Activated CD8-positive, alpha-beta memory T cell treated with anti-CD3 and anti-CD28 coated beads for 1 hour (primary cell): ENCODE results near the gene CRNN.

ENCODE experiments used
- DNase-seq, 2 donors: peaks; one replicate each; pipeline ENCODE4 v3.0.0-alpha.2; 2020; ENCODE audit warnings: low read depth in 1 of 2; ENCODE audit errors: extremely low read depth in 1 of 2

CRNN gene

GRCh38 chr1:152413909-152414308 lies at the start of gene CRNN:
CRNN (minus strand) TSS chr1:152414263; CDS start chr1:152412233, 2,030 bp downstream.
- DNase-seq, result no peak

DNA sequence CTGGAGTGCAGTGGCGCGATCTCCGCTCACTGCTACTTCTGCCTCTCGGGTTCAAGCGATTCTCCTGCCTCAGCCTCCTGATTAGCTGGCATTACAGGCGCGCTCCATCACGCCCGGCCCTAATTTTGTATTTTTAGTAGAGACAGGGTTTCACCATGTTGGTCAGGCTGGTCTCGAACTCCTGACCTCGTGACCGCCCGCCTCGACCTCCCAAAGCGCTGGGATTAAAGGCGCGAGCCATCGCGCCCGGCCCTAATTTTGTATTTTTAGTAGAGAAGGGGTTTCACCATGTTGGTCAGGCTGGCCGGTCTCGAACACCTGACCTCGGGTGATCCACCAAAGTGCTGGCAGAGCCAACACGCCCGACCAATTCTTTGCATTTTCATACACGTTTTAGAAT lies 48.6 kb upstream of the CRNN start:
- DNase-seq, result no peak

DNA sequence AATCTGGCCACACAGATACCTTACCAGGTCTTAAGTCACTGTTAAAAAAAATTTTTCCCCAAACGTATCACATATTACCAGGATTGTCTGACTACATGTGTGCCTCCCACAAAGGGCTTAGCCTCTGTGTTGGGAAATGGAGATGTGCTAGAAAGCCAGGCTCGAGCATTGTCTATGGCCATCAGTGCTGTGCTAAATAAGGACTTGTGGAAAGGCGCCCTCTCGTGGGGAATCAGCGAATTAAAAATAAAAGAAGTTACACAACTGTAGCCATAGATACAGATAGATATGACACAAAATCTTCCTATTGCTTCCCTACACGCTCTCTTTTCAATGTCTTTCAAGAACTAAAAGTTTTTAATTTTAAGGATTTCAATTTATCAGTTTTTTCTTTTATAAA lies 47.5 kb upstream of the CRNN start:
- peak in 1 of 2 donors; percentile 43 for DNase-seq

- no peak for DNase-seq
These were observed 46.5 kb upstream of the CRNN start for GRCh38 chr1:152460529-152460899.

- DNase-seq, result peak; percentile 43 to 67
These were observed 45.8 kb upstream of the CRNN start for GRCh38 chr1:152459596-152460528.

GRCh38 chr1:152458384-152459185 lies 44.5 kb upstream of the CRNN start:
- DNase-seq, result peak; percentile 54

GRCh38 chr1:152457561-152457960 lies 43.5 kb upstream of the CRNN start:
- no peak for DNase-seq

GRCh38 chr1:152457071-152457470 lies 43.0 kb upstream of the CRNN start:
- no peak for DNase-seq

DNA sequence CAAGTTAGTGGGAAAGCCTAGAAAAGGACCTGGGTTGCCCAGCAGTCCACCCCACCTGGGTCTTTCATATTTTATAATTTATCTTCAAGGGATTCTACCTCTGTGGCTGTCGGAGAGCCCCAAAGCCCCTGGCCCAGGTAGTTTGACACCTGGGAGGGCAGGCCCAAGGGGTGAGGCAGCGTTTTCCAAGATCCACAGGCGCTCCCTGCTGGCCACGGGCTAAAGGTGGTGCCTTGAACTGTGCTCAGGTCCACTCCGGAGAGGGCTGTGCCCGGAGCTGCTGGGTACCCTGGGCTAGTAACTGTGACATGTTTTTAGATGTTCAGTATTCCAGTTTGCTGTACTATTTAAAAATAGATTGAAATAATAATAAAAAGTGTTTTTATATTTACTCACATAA lies 37.2 kb upstream of the CRNN start:
- no peak for DNase-seq

- DNase-seq, result no peak
These were observed 35.6 kb upstream of the CRNN start for GRCh38 chr1:152449661-152450060.

GRCh38 chr1:152448496-152448895 lies 34.4 kb upstream of the CRNN start:
- DNase-seq, result no peak

- DNase-seq, result no peak
These were observed 34.0 kb upstream of the CRNN start for GRCh38 chr1:152448095-152448494.

DNA sequence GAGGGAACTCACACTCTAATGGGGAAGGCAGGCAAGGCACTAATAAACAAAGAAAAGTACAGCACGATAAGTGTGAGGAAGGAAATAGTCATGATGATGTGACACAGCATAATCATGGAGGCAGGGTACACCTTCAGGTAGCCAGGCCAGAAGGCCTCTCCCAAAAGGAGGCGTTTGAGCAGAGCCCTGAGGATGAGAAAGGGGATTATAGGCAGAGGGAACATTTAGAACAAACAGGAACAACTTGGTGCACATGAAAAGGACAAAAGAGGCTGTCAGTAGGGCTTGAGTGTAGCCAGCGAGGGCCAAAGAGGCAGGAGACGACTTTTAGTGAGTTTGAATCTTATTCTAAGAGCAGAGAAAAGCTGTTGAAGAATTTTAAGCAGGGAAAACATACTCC lies 33.4 kb upstream of the CRNN start:
- DNase-seq, result no peak

DNA sequence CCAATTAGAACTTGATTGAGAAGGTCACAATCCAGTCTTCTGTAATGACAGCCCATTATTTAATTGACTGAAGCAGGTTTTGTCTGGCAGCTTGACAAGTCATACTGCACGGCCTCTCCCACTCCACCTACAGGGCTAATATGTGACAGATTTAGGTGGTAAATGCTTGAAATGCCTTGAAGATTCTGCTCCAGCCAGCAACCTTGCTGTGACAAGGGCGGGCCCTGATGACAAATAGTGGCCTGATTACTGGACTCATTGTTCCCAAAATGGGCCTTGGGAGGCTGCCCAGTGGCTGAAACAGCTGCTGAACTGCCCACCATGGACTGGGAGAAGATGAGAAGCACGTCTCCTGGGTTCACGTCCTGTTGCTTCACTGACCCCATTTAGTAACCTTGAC lies 30.0 kb upstream of the CRNN start:
- DNase-seq, result no peak

DNA sequence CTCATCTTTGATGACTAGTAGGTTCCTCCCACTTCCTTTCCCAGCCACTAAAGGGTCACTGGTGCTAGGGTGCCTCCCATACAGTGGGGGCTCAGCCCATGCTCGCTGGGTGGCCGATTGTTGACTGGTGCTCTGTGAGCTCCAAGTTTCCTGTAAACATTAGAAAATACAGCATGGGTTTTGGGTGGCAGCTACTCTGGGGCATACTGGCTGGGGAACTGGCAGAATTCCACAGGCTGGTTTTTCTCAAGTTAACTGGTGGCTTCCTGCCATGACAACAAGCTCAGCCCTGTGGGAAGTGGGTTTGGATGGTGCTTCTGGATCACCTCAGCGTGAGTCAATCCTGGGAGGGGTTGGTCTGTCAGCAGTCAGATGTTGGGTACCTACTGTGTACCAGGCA lies 28.7 kb upstream of the CRNN start:
- no peak for DNase-seq

DNA sequence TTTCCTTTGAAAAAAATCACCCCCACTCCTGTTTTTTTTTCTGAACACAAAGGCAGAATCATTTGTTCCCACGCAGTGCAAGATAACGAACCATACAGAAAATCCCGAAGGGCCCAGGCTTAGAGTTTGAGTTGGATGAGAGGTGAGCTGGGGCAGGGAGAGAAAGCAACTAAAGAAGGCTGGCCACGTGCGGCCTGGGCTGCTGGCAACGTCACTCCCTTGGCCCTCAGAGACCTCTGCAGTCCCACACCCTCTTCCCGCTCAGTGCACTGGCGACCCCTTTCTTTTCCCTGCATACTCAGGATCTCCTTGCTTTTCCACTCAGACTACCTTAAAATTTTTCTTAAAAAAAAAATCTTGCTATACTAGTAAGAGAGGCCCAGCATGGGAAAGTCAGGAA lies 28.2 kb upstream of the CRNN start:
- no peak for DNase-seq

GRCh38 chr1:152441756-152442155 lies 27.7 kb upstream of the CRNN start:
- DNase-seq, result no peak

- peak in 1 of 2 donors; percentile 40 for DNase-seq
These were observed 26.8 kb upstream of the CRNN start for GRCh38 chr1:152440635-152441471.

GRCh38 chr1:152436593-152437496 lies 22.8 kb upstream of the CRNN start:
- DNase-seq, result no peak

GRCh38 chr1:152427458-152427857 lies 13.4 kb upstream of the CRNN start:
- DNase-seq, result no peak
